GM12892 (cell line): ENCODE measurements around the gene RASSF4.

ENCODE experiments used
- POLR2A ChIP-seq: IDR thresholded peaks from 2 replicates; pipeline ENCODE4 v1.6.1; 2011; ENCODE audit warnings: low read depth, low read length, control low read depth
- POLR2AphosphoS5 ChIP-seq: IDR thresholded peaks from 2 replicates; pipeline ENCODE4 v1.6.1; 2011; ENCODE audit warnings: low read depth, low read length, control low read depth
- TAF1 ChIP-seq: IDR thresholded peaks from 2 replicates; pipeline ENCODE4 v1.6.1; 2011; ENCODE audit warnings: low read depth, mild to moderate bottlenecking, control low read depth, low read length, borderline replicate concordance

DNA sequence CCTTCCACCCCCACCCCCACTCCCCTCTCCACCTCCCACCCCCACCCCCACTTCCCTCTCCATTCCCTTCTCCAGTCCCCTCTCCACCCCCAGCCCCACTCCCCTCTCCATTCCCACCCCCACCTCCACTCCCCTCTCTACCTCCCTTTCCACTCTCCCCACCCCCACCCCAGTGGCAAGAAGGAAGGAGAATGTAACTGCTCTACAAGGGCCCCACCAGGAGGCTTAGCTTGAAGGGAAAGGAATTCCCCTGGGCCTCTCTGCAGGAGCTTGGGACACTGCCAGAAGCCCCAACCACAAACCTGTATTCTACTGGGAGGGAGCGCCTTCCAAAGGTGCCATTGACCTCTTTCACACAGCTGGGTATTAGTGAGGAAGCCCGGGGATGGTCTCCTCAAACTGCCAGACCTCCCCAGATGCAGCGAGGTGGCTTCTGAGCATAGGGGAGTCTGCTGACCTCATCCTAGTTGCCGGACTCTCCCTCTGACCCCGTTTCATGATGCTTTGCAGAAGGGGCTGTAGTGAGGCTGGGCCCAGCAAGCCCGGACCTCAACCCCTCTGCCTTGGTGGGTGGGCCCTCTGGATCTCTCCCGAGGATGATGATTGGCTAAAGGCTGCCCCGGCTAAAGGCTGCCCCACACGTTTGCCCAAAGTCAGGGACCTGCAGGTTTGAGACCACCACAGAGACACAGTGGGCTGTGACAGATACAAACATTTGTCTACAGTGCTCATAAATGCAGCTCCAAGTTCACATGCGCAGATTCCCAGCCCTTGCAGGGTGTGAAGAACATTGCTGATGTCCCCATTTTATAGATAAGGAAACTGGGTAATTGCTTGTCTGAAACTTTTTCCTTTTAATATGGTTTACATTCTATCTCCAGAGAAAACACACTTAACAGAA lies 16.1 kb downstream of the RASSF4 start:
- TF ChIP-seq POLR2A = no peak
- no peak for TF ChIP-seq POLR2AphosphoS5
- TF ChIP-seq TAF1 = no peak
